ENCODE data around the gene TARS1. TPM values are rescaled to one million over a fixed set of nuclear protein-coding genes. Genes with fewer than 3 reads are reported as not detected.

Gene TARS1
- total and polyA plus RNA-seq, 2 of the 13 experiments (the other 11 are each of a cell fraction or from before 2014, with no cell fraction given), result 77.0 to 184 TPM

- TF ChIP-seq SRF (IDR thresholded peaks at IDR 0.05; ENCODE audit: low read depth, low read length), result no peak
- TF ChIP-seq GZF1 (CRISPR knock-in tag; IDR thresholded peaks at IDR 0.05), result no peak
- TF ChIP-seq HMG20A (CRISPR knock-in tag; IDR thresholded peaks at IDR 0.05; ENCODE audit: borderline replicate concordance), result no peak
- TF ChIP-seq ONECUT2 (CRISPR knock-in tag; IDR thresholded peaks at IDR 0.05), result peak; percentile 38; the same call in 1 of the 2 replicates
- no peak for TF ChIP-seq ZBTB34 (CRISPR knock-in tag; IDR thresholded peaks at IDR 0.05)
- no peak; the same call in 1 of the 2 replicates for TF ChIP-seq ZNF652 (CRISPR knock-in tag; IDR thresholded peaks at IDR 0.05; ENCODE audit: borderline replicate concordance, low read depth)
- peak; percentile 96 to 97 for TF ChIP-seq MAFK (conservative IDR thresholded peaks at IDR 0.05 in 1 of 2, IDR thresholded peaks at IDR 0.05 in 1 of 2; ENCODE audit: low read length in 2 of 2)
- TF ChIP-seq ZNF552 (CRISPR knock-in tag; IDR thresholded peaks at IDR 0.05; ENCODE audit: borderline replicate concordance), result no peak
- no peak for TF ChIP-seq ZNF883 (CRISPR knock-in tag; IDR thresholded peaks at IDR 0.05; ENCODE audit: not compliant biosample characterization)
- TF ChIP-seq ZNF724P (CRISPR knock-in tag; IDR thresholded peaks at IDR 0.05; ENCODE audit: borderline replicate concordance), result no peak
- TF ChIP-seq SALL2 (CRISPR knock-in tag; IDR thresholded peaks at IDR 0.05), result no peak
- no peak for TF ChIP-seq YY1 (IDR thresholded peaks at IDR 0.05; ENCODE audit: insufficient read depth, insufficient replicate concordance, low read depth, low read length)
- TF ChIP-seq FOXA1 (IDR thresholded peaks at IDR 0.05), result no peak
- TF ChIP-seq FOXA1 (CRISPR knock-in tag; IDR thresholded peaks at IDR 0.05), result no peak
- no peak for TF ChIP-seq KLF9 (CRISPR knock-in tag; IDR thresholded peaks at IDR 0.05; ENCODE audit: low read depth)
- TF ChIP-seq HINFP (CRISPR knock-in tag; IDR thresholded peaks at IDR 0.05; ENCODE audit: low read depth), result no peak
- no peak for TF ChIP-seq ZNF615 (CRISPR knock-in tag; IDR thresholded peaks at IDR 0.05; ENCODE audit: borderline replicate concordance)
- no peak for TF ChIP-seq ZNF24 (IDR thresholded peaks at IDR 0.05)
- TF ChIP-seq TFAP4 (IDR thresholded peaks at IDR 0.05; ENCODE audit: borderline replicate concordance, low read depth), result no peak
- no peak for TF ChIP-seq GATAD1 (CRISPR knock-in tag; IDR thresholded peaks at IDR 0.05)
- TF ChIP-seq NR2F6 (IDR thresholded peaks at IDR 0.05), result peak; percentile 81
- TF ChIP-seq NR2F6 (CRISPR knock-in tag; IDR thresholded peaks at IDR 0.05), result peak; percentile 79; the same call in 1 of the 2 replicates
- TF ChIP-seq MAFF (IDR thresholded peaks at IDR 0.05; ENCODE audit: low read depth, low read length), result peak; percentile 96
- TF ChIP-seq RAD21 (CRISPR knock-in tag; IDR thresholded peaks at IDR 0.05), result no peak
- no peak for TF ChIP-seq ZBED4 (CRISPR knock-in tag; IDR thresholded peaks at IDR 0.05; ENCODE audit: borderline replicate concordance)
- peak; percentile 69; the same call in 1 of the 2 replicates for TF ChIP-seq NR2F2 (IDR thresholded peaks at IDR 0.05; ENCODE audit: borderline replicate concordance, low read depth)
These were observed 8.1 kb upstream of the TARS1 start (continued) for GRCh38 chr5:33432656-33433055.
